RWPE1 (cell line): ENCODE data around the gene MYLK4.
A peak's percentile ranks its signal among the peaks of the same experiment; 100 is the strongest.

Experiments
- CTCF ChIA-PET: fragments of 350-600 bp; sonication (Branson Sonifier 250); formaldehyde crosslinking; extraction: SDS; loops from one replicate; lab custom pipeline; 2021; lab: Yijun Ruan, JAX
- POLR2A ChIA-PET: fragments of 400-600 bp; formaldehyde crosslinking; extraction: SDS; loops from one replicate; lab custom pipeline; 2020; ENCODE audit warnings: antibody characterized with exemption; ENCODE audit not compliant: low non-redundant PET; lab: Yijun Ruan, JAX
- DNase-seq: peaks from one replicate; pipeline ENCODE4 v3.0.0; 2012; ENCODE audit warnings: low spot score
- H3K27ac ChIP-seq: fragments of 450-650 bp; 2 replicates; pipeline ENCODE4 v1.5.1; 2017
- TF ChIP-seq, protein P1 (sequence below): fragments of 450-650 bp; conservative IDR thresholded peaks from 2 replicates; pipeline ENCODE4 v1.5.1; 2017; ENCODE audit warnings: low read depth, mild to moderate bottlenecking

MYLK4 gene

DNA sequence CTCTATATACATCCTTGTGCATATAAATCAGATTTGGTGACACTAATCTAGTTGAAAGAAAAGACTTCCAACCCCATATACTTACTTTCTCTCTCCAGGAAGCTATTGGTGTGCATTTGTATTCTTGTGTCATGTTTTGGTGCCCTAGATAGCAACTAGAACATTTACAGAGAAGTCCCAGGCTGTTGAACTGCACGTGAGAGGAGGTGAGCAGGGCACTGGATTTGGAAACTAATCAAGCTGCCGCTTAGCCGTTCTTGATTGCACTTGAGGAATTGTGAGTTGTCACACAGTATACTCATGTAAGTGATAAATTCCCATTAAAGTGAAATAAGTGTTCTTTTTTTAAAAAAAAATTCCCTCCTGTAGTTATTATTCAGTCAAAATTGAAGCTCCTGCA lies 22.1 kb upstream of the MYLK4 start:
- no peak for DNase-seq
- no peak overlapping the region for H3K27ac ChIP-seq
- TF ChIP-seq, protein P1, sequence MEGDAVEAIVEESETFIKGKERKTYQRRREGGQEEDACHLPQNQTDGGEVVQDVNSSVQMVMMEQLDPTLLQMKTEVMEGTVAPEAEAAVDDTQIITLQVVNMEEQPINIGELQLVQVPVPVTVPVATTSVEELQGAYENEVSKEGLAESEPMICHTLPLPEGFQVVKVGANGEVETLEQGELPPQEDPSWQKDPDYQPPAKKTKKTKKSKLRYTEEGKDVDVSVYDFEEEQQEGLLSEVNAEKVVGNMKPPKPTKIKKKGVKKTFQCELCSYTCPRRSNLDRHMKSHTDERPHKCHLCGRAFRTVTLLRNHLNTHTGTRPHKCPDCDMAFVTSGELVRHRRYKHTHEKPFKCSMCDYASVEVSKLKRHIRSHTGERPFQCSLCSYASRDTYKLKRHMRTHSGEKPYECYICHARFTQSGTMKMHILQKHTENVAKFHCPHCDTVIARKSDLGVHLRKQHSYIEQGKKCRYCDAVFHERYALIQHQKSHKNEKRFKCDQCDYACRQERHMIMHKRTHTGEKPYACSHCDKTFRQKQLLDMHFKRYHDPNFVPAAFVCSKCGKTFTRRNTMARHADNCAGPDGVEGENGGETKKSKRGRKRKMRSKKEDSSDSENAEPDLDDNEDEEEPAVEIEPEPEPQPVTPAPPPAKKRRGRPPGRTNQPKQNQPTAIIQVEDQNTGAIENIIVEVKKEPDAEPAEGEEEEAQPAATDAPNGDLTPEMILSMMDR: no peak
- POLR2A ChIA-PET: no interaction called here
- CTCF ChIA-PET: interaction anchor here (1.2 kb wide), 1 partner anchor 23 kb away, joined by 4 read pairs; the partner anchor contains the start of gene MYLK4

DNA sequence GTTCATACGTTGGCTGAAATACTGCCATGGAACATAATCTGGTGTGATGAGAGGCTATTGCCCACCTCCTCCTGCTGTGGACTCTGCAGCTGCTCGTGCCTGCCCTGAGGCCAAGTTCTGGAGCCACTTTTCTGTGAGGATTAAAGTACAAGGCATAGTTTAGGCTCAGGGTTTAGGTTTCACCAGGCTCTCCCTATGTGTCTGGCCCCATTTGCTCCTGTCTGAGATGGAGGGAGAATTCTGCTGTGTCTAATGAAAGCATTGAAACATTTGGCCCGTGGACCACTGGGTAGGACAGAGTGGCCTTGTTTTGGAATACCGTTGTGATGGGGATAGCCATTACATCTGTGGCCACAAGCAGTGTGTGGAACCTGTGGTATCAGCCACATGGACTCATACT lies 20.4 kb upstream of the MYLK4 start:
- H3K27ac ChIP-seq: no peak overlapping the region
- TF ChIP-seq, protein P1: no peak
- POLR2A ChIA-PET: no interaction called here

DNA sequence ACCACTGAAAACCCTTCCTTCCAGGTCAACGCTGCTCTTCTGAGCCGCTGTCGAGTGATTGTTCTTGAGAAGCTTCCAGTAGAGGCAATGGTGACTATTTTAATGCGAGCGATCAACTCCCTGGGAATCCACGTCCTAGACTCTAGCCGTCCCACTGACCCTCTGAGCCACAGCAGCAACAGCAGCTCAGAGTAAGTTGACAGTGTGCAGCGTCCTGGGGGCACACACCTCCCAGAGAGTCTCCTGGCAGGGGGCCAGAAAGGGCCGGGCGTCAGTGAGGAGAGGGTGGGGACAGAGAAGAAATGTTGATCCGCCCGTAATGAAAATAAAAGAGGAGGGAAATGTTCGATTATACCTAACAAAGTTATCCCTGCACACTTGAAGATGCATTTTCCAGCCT lies 19.4 kb upstream of the MYLK4 start:
- H3K27ac ChIP-seq: no peak overlapping the region
- no peak for DNase-seq
- TF ChIP-seq, protein P1: no peak
- ChIA-PET CTCF (interaction anchor here (0.7 kb wide), 1 partner anchor 151 kb away, joined by 3 read pairs; no protein-coding TSS in a partner anchor), POLR2A (no interaction called here)

More for the DNA sequence above, 20.4 kb upstream of the MYLK4 start:
- CTCF ChIA-PET: interaction anchor here (0.8 kb wide), 3 partner anchors 160 to 1159 kb away, joined by 3 to 4 read pairs (median 3); no protein-coding TSS in a partner anchor
- no peak for DNase-seq

DNA sequence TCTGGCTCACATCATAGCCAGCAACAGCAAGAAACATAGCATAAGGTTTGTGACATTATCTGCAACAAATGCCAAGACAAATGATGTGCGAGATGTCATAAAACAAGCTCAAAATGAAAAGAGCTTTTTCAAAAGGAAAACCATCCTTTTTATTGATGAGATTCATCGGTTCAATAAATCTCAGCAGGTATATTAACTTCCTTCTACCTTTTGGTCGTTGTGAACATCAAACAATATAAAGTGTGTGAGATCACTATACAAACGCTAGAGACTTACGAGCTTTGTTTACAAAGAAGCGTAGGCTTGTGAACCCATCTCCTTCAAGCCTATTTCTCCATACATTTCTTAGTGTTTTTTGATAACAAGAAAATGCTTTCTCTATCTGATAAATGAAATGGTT lies 18.0 kb upstream of the MYLK4 start:
- no peak for DNase-seq
- no peak overlapping the region for H3K27ac ChIP-seq
- POLR2A ChIA-PET: no interaction called here
- CTCF ChIA-PET: interaction anchor here (0.6 kb wide), 2 partner anchors 220 to 1216 kb away, joined by 3 to 4 read pairs; no protein-coding TSS in a partner anchor
- TF ChIP-seq, protein P1: no peak

DNA sequence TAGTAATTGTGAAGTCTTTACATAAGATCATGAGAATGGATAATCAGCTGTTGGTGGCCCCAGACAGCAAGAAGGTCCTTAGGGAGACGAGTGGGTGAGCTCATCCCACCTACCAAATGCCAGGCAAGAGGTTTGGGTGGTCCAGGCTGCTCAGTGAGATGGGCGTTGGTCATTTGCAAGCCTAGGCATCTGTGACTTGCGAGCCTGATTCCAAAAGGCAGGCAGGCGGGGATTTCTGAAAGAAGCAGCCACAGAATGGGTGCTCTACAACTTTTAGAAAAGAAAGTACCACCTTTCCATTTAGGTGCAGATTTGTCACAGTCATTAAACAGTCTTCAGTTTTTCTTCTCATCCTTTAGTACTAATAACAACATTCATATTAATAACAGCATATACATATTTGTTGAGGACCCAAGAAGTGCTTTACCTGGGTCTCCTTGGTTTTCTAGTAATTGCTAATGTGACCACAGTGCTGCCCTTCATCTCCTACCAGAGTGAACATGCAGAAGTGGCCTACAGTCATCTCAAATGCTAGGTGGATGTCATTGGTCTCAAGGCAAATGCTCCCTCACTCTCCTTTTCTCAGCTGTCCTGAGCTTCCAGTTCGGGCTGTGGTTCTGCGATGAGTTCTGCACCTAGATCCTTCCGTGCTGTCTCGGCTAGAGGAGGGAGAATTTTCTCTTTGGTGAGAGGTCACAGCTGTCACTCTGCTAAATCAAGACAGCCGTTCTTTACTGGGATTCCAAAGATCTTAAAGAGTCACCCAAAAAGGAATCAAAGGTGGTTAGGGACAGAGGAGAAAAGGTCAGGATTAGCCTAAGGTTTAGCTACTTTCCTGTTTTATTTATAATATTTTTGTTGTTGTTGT lies 17.2 kb upstream of the MYLK4 start:
- TF ChIP-seq, protein P1: no peak
- ChIA-PET CTCF (interaction anchor here (1.0 kb wide), 1 partner anchor 23 kb away, joined by 4 read pairs; no protein-coding TSS in a partner anchor), POLR2A (no interaction called here)

DNA sequence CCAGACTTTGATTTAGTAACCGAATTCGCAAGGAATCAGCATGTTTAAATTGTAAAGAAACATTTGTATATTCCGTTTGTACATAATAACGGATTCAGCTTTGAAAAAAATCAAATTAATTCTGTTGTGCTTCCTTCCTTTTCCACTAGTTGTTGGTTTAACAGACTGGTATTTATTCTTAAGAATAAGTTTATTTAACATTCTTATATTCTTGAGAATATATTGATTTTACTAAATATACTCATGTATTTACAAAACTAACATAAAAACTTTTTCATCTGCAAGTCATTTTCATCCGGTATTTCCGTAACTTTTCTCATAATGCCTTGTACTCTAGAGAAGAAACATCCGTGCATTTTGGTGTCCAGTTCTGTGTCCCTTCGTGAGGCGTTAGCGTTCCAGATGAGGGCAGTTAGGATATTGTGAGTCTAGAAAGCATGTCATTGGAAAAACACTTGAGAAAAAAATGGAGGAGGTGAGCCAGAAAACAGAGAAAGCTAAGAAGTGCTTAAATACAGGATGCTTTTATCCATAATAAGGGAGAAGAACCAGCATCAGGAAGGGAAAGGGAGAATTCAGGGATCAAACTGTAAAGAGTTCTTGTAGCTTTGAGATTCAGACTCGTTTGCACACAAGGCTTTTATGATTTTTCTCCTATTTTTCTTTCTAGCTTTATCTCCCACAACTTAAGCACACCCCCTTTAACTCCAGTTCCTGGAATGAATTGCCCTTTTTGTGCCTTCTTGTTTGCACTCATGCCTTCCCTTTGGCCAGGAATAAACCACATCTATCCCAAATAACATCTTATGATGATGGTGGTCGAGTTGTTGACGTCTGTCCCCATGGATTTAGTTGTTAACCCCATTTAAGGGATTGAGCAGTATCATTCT lies 16.3 kb upstream of the MYLK4 start:
- POLR2A ChIA-PET: no interaction called here
- peak overlapping the region; percentile 93 for H3K27ac ChIP-seq
- DNase-seq: no peak
- TF ChIP-seq, protein P1: 0 out of 2 replicates have a peak, but pooled peaks have one; percentile 18
- CTCF ChIA-PET: interaction anchor here (0.7 to 2.0 kb wide), 3 partner anchors 10 to 138 kb away, joined by 3 to 4 read pairs (median 4); no protein-coding TSS in a partner anchor

More for the DNA sequence above, 17.2 kb upstream of the MYLK4 start:
- DNase-seq: no peak
- H3K27ac ChIP-seq: no peak overlapping the region
